Natural killer cell treated with Interleukin-12 subunit alpha and Interleukin-12 subunit beta and Interleukin-15 and Interleukin-18, amount 100 ng/mL, for 72 hours (primary cell): Measurements from ENCODE around the gene CCDC194. TPM values are rescaled to one million over a fixed set of nuclear protein-coding genes. Genes with fewer than 3 reads are reported as not detected.
A peak's percentile ranks its signal among the peaks of the same experiment; 100 is the strongest.

Experiments
- ATAC-seq, 2 donors: fragments of 150-1000 bp; cut with Tn5 transposase in 1 of 2; sonication (Bioruptor Pico), chemical (Tn5 transposase) in 1 of 2; 2 replicates each; pipeline ENCODE4 v1.10.0; 2021
- DNase-seq: peaks from one replicate; pipeline ENCODE4 v3.0.0; 2022; ENCODE audit warnings: low spot score
- H3K27ac Mint-ChIP-seq, 2 donors: 1 replicate in 1 of 2; 2 replicates in 1 of 2; pipeline ENCODE4 v1.8.0; 2022; ENCODE audit warnings: mixed read lengths in 2 of 2, mild to moderate bottlenecking in 1 of 2, moderate library complexity in 1 of 2
- H3K27me3 Mint-ChIP-seq, 2 donors: 1 replicate in 1 of 2; 2 replicates in 1 of 2; pipeline ENCODE4 v1.8.0; 2022; ENCODE audit warnings: mixed read lengths in 2 of 2
- H3K36me3 Mint-ChIP-seq: one replicate; pipeline ENCODE4 v1.8.0; 2022; ENCODE audit warnings: mixed read lengths
- H3K4me1 Mint-ChIP-seq, 2 donors: 1 replicate in 1 of 2; 2 replicates in 1 of 2; pipeline ENCODE4 v1.8.0; 2022; ENCODE audit warnings: low read depth in 2 of 2, mixed read lengths in 2 of 2, mild to moderate bottlenecking in 1 of 2
- H3K4me3 Mint-ChIP-seq: one replicate; pipeline ENCODE4 v1.8.0; 2022; ENCODE audit warnings: mixed read lengths
- H3K9me3 Mint-ChIP-seq: 2 replicates; pipeline ENCODE4 v1.8.0; 2022; ENCODE audit warnings: mixed read lengths
- total RNA-seq, 2 donors: library from RNA; stranded (reverse); gene quantifications; one replicate each; pipeline ENCODE4 v1.2.3, GENCODE V29; 2022

Gene CCDC194
- total RNA-seq, 2 donors from 2014 or later = 4.4 to 6.6 TPM

- Mint-ChIP-seq H3K4me3 (no peak overlapping the region), H3K4me1 (peaks cover 9 to 25% of the 10 kb centered on the region in 2 donors), H3K9me3 (no peaks in the 10 kb centered on the region), H3K36me3 (no peaks in the 10 kb centered on the region), H3K27me3 (no peaks in the 10 kb centered on the region), H3K27ac (no peak overlapping the region)
- no peak for DNase-seq
- ATAC-seq = no peak
These were observed 5.0 kb upstream of the CCDC194 start for GRCh38 chr19:17398902-17399527.

- Mint-ChIP-seq H3K9me3 (no peaks in the 10 kb centered on the region), H3K27ac (peak overlapping the region in 1 of 2 donors; percentile 78), H3K36me3 (no peaks in the 10 kb centered on the region), H3K4me1 (peaks cover 19 to 21% of the 10 kb centered on the region in 2 donors), H3K4me3 (no peak overlapping the region), H3K27me3 (peaks cover 0 to 3% of the 10 kb centered on the region in 2 donors)
- ATAC-seq (peak in 1 of 2 donors; percentile 59), DNase-seq (peak; percentile 76)
These were observed 957 bp upstream of the CCDC194 start for GRCh38 chr19:17394891-17395415.

GRCh38 chr19:17393002-17393401 is 994 bp downstream of the CCDC194 start:
- no peaks in the 10 kb centered on the region for H3K36me3 Mint-ChIP-seq
- no peaks in the 10 kb centered on the region for H3K9me3 Mint-ChIP-seq
- H3K27ac Mint-ChIP-seq = no peak overlapping the region
- H3K27me3 Mint-ChIP-seq = peaks cover 0 to 3% of the 10 kb centered on the region in 2 donors
- ATAC-seq = no peak
- no peak for DNase-seq
- H3K4me1 Mint-ChIP-seq = peaks cover 19 to 21% of the 10 kb centered on the region in 2 donors
- H3K4me3 Mint-ChIP-seq = no peak overlapping the region

- no peak for ATAC-seq
- Mint-ChIP-seq H3K27me3 (peaks cover 0 to 3% of the 10 kb centered on the region in 2 donors), H3K27ac (no peak overlapping the region), H3K4me1 (peaks cover 17 to 19% of the 10 kb centered on the region in 2 donors), H3K9me3 (no peaks in the 10 kb centered on the region), H3K36me3 (no peaks in the 10 kb centered on the region), H3K4me3 (peak overlapping the region; percentile 89)
- DNase-seq = no peak
These were observed 2.4 kb downstream of the CCDC194 start for GRCh38 chr19:17391371-17392151.

GRCh38 chr19:17390665-17391370 is 3.2 kb downstream of the CCDC194 start:
- Mint-ChIP-seq H3K36me3 (no peaks in the 10 kb centered on the region), H3K27ac (peak overlapping the region in 1 of 2 donors; percentile 64), H3K4me1 (peaks cover 17 to 19% of the 10 kb centered on the region in 2 donors), H3K9me3 (no peaks in the 10 kb centered on the region), H3K4me3 (peak overlapping the region; percentile 89), H3K27me3 (peaks cover 0 to 3% of the 10 kb centered on the region in 2 donors)
- DNase-seq (peak; percentile 92), ATAC-seq (peak; percentile 99)

- no peak for DNase-seq
- no peak for ATAC-seq
- Mint-ChIP-seq H3K27ac (no peak overlapping the region), H3K27me3 (peaks cover 0 to 3% of the 10 kb centered on the region in 2 donors), H3K4me1 (peaks cover 14 to 15% of the 10 kb centered on the region in 2 donors), H3K4me3 (peak overlapping the region; percentile 89), H3K36me3 (no peaks in the 10 kb centered on the region), H3K9me3 (no peaks in the 10 kb centered on the region)
These were observed 3.9 kb downstream of the CCDC194 start for GRCh38 chr19:17389957-17390664.

GRCh38 chr19:17389288-17389687 is 4.7 kb downstream of the CCDC194 start:
- Mint-ChIP-seq H3K4me3 (no peak overlapping the region), H3K4me1 (peaks cover 12% of the 10 kb centered on the region in 2 donors), H3K9me3 (no peaks in the 10 kb centered on the region), H3K36me3 (no peaks in the 10 kb centered on the region), H3K27me3 (peaks cover 0 to 3% of the 10 kb centered on the region in 2 donors), H3K27ac (no peak overlapping the region)
- no peak for DNase-seq
- ATAC-seq = no peak

- Mint-ChIP-seq H3K4me1 (peaks cover 8 to 9% of the 10 kb centered on the region in 2 donors), H3K36me3 (no peaks in the 10 kb centered on the region), H3K9me3 (no peaks in the 10 kb centered on the region), H3K27ac (no peak overlapping the region), H3K27me3 (peaks cover 0 to 3% of the 10 kb centered on the region in 2 donors), H3K4me3 (no peak overlapping the region)
- peak; percentile 60 to 66 for ATAC-seq
- no peak for DNase-seq
These were observed 8.0 kb downstream of the CCDC194 start for GRCh38 chr19:17385878-17386611.

- no peak for DNase-seq
- Mint-ChIP-seq H3K4me3 (no peak overlapping the region), H3K27me3 (peaks cover 0 to 8% of the 10 kb centered on the region in 2 donors), H3K9me3 (no peaks in the 10 kb centered on the region), H3K27ac (no peak overlapping the region), H3K36me3 (no peaks in the 10 kb centered on the region), H3K4me1 (peaks cover 4 to 6% of the 10 kb centered on the region in 2 donors)
- no peak for ATAC-seq
These were observed 13.4 kb downstream of the CCDC194 start for GRCh38 chr19:17380426-17381138.

- no peaks in the 10 kb centered on the region for H3K9me3 Mint-ChIP-seq
- H3K4me3 Mint-ChIP-seq = no peak overlapping the region
- H3K27ac Mint-ChIP-seq = no peak overlapping the region
- peaks cover 4 to 6% of the 10 kb centered on the region in 2 donors for H3K4me1 Mint-ChIP-seq
- no peaks in the 10 kb centered on the region for H3K36me3 Mint-ChIP-seq
- H3K27me3 Mint-ChIP-seq = peaks cover 0 to 8% of the 10 kb centered on the region in 2 donors
- no peak for DNase-seq
- no peak for ATAC-seq
These were observed 14.8 kb downstream of the CCDC194 start for GRCh38 chr19:17379221-17379631.

GRCh38 chr19:17378271-17378670 is 15.7 kb downstream of the CCDC194 start:
- H3K9me3 Mint-ChIP-seq = no peaks in the 10 kb centered on the region
- H3K4me3 Mint-ChIP-seq = no peak overlapping the region
- peaks cover 4 to 6% of the 10 kb centered on the region in 2 donors for H3K4me1 Mint-ChIP-seq
- peaks cover 0 to 8% of the 10 kb centered on the region in 2 donors for H3K27me3 Mint-ChIP-seq
- H3K27ac Mint-ChIP-seq = no peak overlapping the region
- ATAC-seq (no peak), DNase-seq (no peak)
- no peaks in the 10 kb centered on the region for H3K36me3 Mint-ChIP-seq

- H3K9me3 Mint-ChIP-seq = no peaks in the 10 kb centered on the region
These were observed 16.9 kb downstream of the CCDC194 start, which contains the start of gene PLVAP for GRCh38 chr19:17376935-17377600. Gene PLVAP, minus strand, starts transcription at chr19:17377342. Its CDS starts 54 bp downstream, at chr19:17377288.

More at GRCh38 chr19:17376935-17377600, 16.9 kb downstream of the CCDC194 start, which contains the start of gene PLVAP:
- peak in 1 of 2 donors; percentile 34 for ATAC-seq
- no peak within 1 kb of the TSS for H3K4me3 Mint-ChIP-seq
- peaks cover 0 to 10% of the 10 kb centered on the region in 2 donors for H3K27me3 Mint-ChIP-seq
- H3K36me3 Mint-ChIP-seq = no peaks in the 10 kb centered on the region
- peaks cover 0 to 3% of the 10 kb centered on the region in 2 donors for H3K4me1 Mint-ChIP-seq
- H3K27ac Mint-ChIP-seq = no peak within 1 kb of the TSS
- DNase-seq = no peak
